Mucosa of stomach (tissue), 1 donor: Measurements from ENCODE around the gene AKAP10.
"Not testable (repeated sequence)": the region's sequence is repeated elsewhere in the genome, so short reads cannot be mapped to it uniquely, and the experiment has no call there.

ENCODE experiments used
- H3K27me3 ChIP-seq: one replicate; pipeline ENCODE4 v1.7.0; 2013; ENCODE audit warnings: mild to moderate bottlenecking, low read length; ENCODE audit not compliant: control insufficient read depth, insufficient read depth
- H3K36me3 ChIP-seq: one replicate; pipeline ENCODE4 v1.7.0; 2013; ENCODE audit warnings: low read length; ENCODE audit not compliant: control insufficient read depth, insufficient read depth
- H3K4me1 ChIP-seq: one replicate; pipeline ENCODE4 v1.7.0; 2013; ENCODE audit warnings: mild to moderate bottlenecking, low read length; ENCODE audit not compliant: control insufficient read depth, insufficient read depth
- H3K4me3 ChIP-seq: one replicate; pipeline ENCODE4 v1.7.0; 2013; ENCODE audit warnings: low read length
- H3K9ac ChIP-seq: one replicate; pipeline ENCODE4 v1.7.0; 2013; ENCODE audit warnings: mild to moderate bottlenecking, low read length, moderate library complexity
- H3K9me3 ChIP-seq: one replicate; pipeline ENCODE4 v1.7.0; 2013; ENCODE audit warnings: mild to moderate bottlenecking, low read length, moderate library complexity; ENCODE audit not compliant: control insufficient read depth
- donor health status: Pancreatic carcinoma.

The AKAP10 gene

GRCh38 chr17:19958023-19958422 lies 19.6 kb downstream of the AKAP10 start:
- no peaks in the 10 kb centered on the region for H3K36me3 ChIP-seq
- no peaks in the 10 kb centered on the region for H3K9me3 ChIP-seq
- no peak overlapping the region for H3K4me3 ChIP-seq
- H3K4me1 ChIP-seq: peaks cover 6% of the 10 kb centered on the region
- H3K9ac ChIP-seq: no peak overlapping the region
- H3K27me3 ChIP-seq: no peaks in the 10 kb centered on the region

- no peaks in the 10 kb centered on the region for H3K27me3 ChIP-seq
- H3K4me3 ChIP-seq: no peak overlapping the region
- no peaks in the 10 kb centered on the region for H3K36me3 ChIP-seq
- no peaks in the 10 kb centered on the region for H3K9me3 ChIP-seq
- peaks cover 6% of the 10 kb centered on the region for H3K4me1 ChIP-seq
- H3K9ac ChIP-seq: no peak overlapping the region
Measured at GRCh38 chr17:19955099-19955498, 22.5 kb downstream of the AKAP10 start.

- not testable (repeated sequence) for H3K9ac ChIP-seq, H3K27me3 ChIP-seq, H3K9me3 ChIP-seq, H3K4me3 ChIP-seq, H3K36me3 ChIP-seq, H3K4me1 ChIP-seq
Measured at GRCh38 chr17:19951411-19951810, 26.2 kb downstream of the AKAP10 start.

- not testable (repeated sequence) for H3K9ac ChIP-seq, H3K27me3 ChIP-seq, H3K9me3 ChIP-seq, H3K4me1 ChIP-seq, H3K4me3 ChIP-seq, H3K36me3 ChIP-seq
Measured at GRCh38 chr17:19950624-19951195, 26.9 kb downstream of the AKAP10 start.

- H3K27me3 ChIP-seq: no peaks in the 10 kb centered on the region
- H3K9me3 ChIP-seq: no peaks in the 10 kb centered on the region
- no peaks in the 10 kb centered on the region for H3K4me1 ChIP-seq
- no peak overlapping the region for H3K4me3 ChIP-seq
- no peaks in the 10 kb centered on the region for H3K36me3 ChIP-seq
- H3K9ac ChIP-seq: no peak overlapping the region
Measured at GRCh38 chr17:19948116-19948943, 29.3 kb downstream of the AKAP10 start.

GRCh38 chr17:19946921-19947320 lies 30.7 kb downstream of the AKAP10 start:
- no peaks in the 10 kb centered on the region for H3K27me3 ChIP-seq
- no peaks in the 10 kb centered on the region for H3K36me3 ChIP-seq
- no peak overlapping the region for H3K9ac ChIP-seq
- no peak overlapping the region for H3K4me3 ChIP-seq
- no peaks in the 10 kb centered on the region for H3K9me3 ChIP-seq
- H3K4me1 ChIP-seq: no peaks in the 10 kb centered on the region

GRCh38 chr17:19945009-19945626 lies 32.5 kb downstream of the AKAP10 start:
- no peaks in the 10 kb centered on the region for H3K27me3 ChIP-seq
- H3K4me3 ChIP-seq: no peak overlapping the region
- H3K9ac ChIP-seq: no peak overlapping the region
- no peaks in the 10 kb centered on the region for H3K36me3 ChIP-seq
- no peaks in the 10 kb centered on the region for H3K9me3 ChIP-seq
- no peaks in the 10 kb centered on the region for H3K4me1 ChIP-seq

- H3K4me1 ChIP-seq: no peaks in the 10 kb centered on the region
- H3K27me3 ChIP-seq: no peaks in the 10 kb centered on the region
- H3K9me3 ChIP-seq: no peaks in the 10 kb centered on the region
- H3K9ac ChIP-seq: no peak overlapping the region
- H3K36me3 ChIP-seq: no peaks in the 10 kb centered on the region
- H3K4me3 ChIP-seq: no peak overlapping the region
Measured at GRCh38 chr17:19943599-19943998, 34.0 kb downstream of the AKAP10 start.

- no peaks in the 10 kb centered on the region for H3K36me3 ChIP-seq
- H3K4me3 ChIP-seq: no peak overlapping the region
- H3K27me3 ChIP-seq: no peaks in the 10 kb centered on the region
- no peaks in the 10 kb centered on the region for H3K4me1 ChIP-seq
- no peak overlapping the region for H3K9ac ChIP-seq
- H3K9me3 ChIP-seq: no peaks in the 10 kb centered on the region
Measured at GRCh38 chr17:19943026-19943425, 34.6 kb downstream of the AKAP10 start.

- Histone ChIP-seq H3K36me3 (no peaks in the 10 kb centered on the region), H3K4me1 (no peaks in the 10 kb centered on the region), H3K4me3 (no peak overlapping the region), H3K9me3 (no peaks in the 10 kb centered on the region), H3K9ac (no peak overlapping the region), H3K27me3 (no peaks in the 10 kb centered on the region)
Measured at GRCh38 chr17:19940722-19941464, 36.7 kb downstream of the AKAP10 start.

- H3K9ac ChIP-seq: no peak overlapping the region
- no peaks in the 10 kb centered on the region for H3K36me3 ChIP-seq
- H3K27me3 ChIP-seq: no peaks in the 10 kb centered on the region
- no peak overlapping the region for H3K4me3 ChIP-seq
- no peaks in the 10 kb centered on the region for H3K9me3 ChIP-seq
- H3K4me1 ChIP-seq: no peaks in the 10 kb centered on the region
Measured at GRCh38 chr17:19939993-19940721, 37.5 kb downstream of the AKAP10 start.
